ENCODE data around the gene CLCF1. TPM values are rescaled to one million over a fixed set of nuclear protein-coding genes. Genes with fewer than 3 reads are reported as not detected.

CLCF1 gene
- total and polyA plus RNA-seq, 10 of the 15 experiments (the other 5 are each of a cell fraction or from before 2014, with no cell fraction given) = 0.16 to 2.1 (median 0.63) TPM; not detected in 1

DNA sequence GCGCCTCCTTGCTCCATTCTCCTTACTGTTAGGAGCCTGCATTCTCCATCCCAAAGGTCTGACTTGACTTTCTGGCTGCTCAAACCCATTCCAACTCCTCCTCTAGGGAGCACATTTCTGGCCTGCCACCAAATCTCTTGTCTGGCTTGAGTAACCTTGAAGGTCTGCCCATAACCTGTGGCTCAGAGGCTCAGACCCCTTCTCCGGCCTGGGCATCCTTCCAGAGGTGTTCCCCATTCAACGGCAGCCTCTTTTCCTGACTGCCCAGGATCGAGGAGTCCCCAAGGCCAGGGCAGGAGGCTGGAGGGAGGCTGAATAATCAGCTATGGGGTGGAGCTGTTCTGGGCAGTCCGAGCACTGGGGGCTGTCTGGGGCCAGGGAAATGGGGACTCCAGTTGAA, 20.6 kb upstream of the CLCF1 start:
- no peaks in the 10 kb centered on the region for H3K9me3 ChIP-seq (replicated peaks; ENCODE audit: control insufficient read depth, insufficient read depth, low read length)
- ChIA-PET CTCF (interaction anchor here (0.8 to 1.8 kb wide), 3 partner anchors 12 to 112 kb away, joined by 3 read pairs; partner anchors contain the start of genes PITPNM1 and PTPRCAP), SMC1A (ENCODE audit: uncharacterized antibody, unreplicated experiment) (interaction anchor here (3.4 kb wide), 1 partner anchor 7 kb away, joined by 17 read pairs; the partner anchor contains the start of gene PPP1CA), RAD21 (ENCODE audit: unreplicated experiment) (no interaction called here), POLR2A (interaction anchor here (1.1 kb wide), 1 partner anchor 91 kb away, joined by 4 read pairs; no protein-coding TSS in a partner anchor)
- H4K20me1 ChIP-seq (ENCODE audit: control insufficient read depth, insufficient read depth) = no peaks in the 10 kb centered on the region; the same call in 1 of the 2 replicates
- intact Hi-C loops (cut with micrococcal nuclease; ENCODE audit: unreplicated experiment) = no loop called here
- H3K27ac ChIP-seq (ENCODE audit: control insufficient read depth, insufficient read depth) = no peak overlapping the region
- no peak overlapping the region for H3K9ac ChIP-seq (ENCODE audit: control insufficient read depth, insufficient read depth, low read length)
- H3K27me3 ChIP-seq (replicated peaks in 1 of 2; ENCODE audit: control insufficient read depth in 2 of 2, insufficient read depth in 2 of 2, low read length in 1 of 2) = no peaks in the 10 kb centered on the region
- no TSS peak for BruUV-seq (replicated peaks)
- H3K36me3 ChIP-seq (ENCODE audit: control insufficient read depth in 2 of 2, insufficient read depth in 2 of 2, low read length in 1 of 2) = peaks cover 18 to 19% of the 10 kb centered on the region in 2 experiments
- no peak overlapping the region for H3K4me3 ChIP-seq
- in situ Hi-C loops (cut with MboI) = no loop called here
- 82% methylated on average over 5 of the region's 5 CpGs for WGBS (ENCODE audit: insufficient coverage, insufficient replicate concordance, low lambda C conversion rate, missing lambda C conversion rate)
- no peak overlapping the region for H3K4me2 ChIP-seq (ENCODE audit: control insufficient read depth, insufficient read depth)
- FAIRE-seq (no peak), ATAC-seq (no peak), DNase-seq (ENCODE audit: low read depth, low spot score) (no peak)
- TF ChIP-seq MXI1 (IDR thresholded peaks at IDR 0.05; ENCODE audit: low read depth, low read length) (no peak), CEBPB (IDR thresholded peaks at IDR 0.05; ENCODE audit: borderline replicate concordance in 1 of 2, low read depth in 2 of 2, low read length in 2 of 2) (no peak), GABPA (IDR thresholded peaks at IDR 0.05; ENCODE audit: low read depth) (no peak), ASH2L (IDR thresholded peaks at IDR 0.05; ENCODE audit: borderline replicate concordance, low read depth) (no peak), ZNF274 (IDR thresholded peaks at IDR 0.05; ENCODE audit: insufficient read depth, insufficient read length) (no peak), EED (IDR thresholded peaks at IDR 0.05; ENCODE audit: low read depth) (no peak), CBFB (IDR thresholded peaks at IDR 0.05; ENCODE audit: low read depth) (no peak), RCOR1 (conservative IDR thresholded peaks at IDR 0.05; ENCODE audit: low read depth, low read length) (no peak), MEF2B (IDR thresholded peaks at IDR 0.05; ENCODE audit: partially characterized antibody, poor library complexity, severe bottlenecking) (no peak), DPF2 (IDR thresholded peaks at IDR 0.05) (no peak), IRF4 (IDR thresholded peaks at IDR 0.05; ENCODE audit: low read depth, low read length) (no peak), SIX5 (IDR thresholded peaks at IDR 0.05; ENCODE audit: low read depth, low read length, severe bottlenecking) (no peak), POLR2A (IDR thresholded peaks at IDR 0.05; ENCODE audit: low read depth, low read length) (no peak)
- TF ChIP-seq, protein P1, sequence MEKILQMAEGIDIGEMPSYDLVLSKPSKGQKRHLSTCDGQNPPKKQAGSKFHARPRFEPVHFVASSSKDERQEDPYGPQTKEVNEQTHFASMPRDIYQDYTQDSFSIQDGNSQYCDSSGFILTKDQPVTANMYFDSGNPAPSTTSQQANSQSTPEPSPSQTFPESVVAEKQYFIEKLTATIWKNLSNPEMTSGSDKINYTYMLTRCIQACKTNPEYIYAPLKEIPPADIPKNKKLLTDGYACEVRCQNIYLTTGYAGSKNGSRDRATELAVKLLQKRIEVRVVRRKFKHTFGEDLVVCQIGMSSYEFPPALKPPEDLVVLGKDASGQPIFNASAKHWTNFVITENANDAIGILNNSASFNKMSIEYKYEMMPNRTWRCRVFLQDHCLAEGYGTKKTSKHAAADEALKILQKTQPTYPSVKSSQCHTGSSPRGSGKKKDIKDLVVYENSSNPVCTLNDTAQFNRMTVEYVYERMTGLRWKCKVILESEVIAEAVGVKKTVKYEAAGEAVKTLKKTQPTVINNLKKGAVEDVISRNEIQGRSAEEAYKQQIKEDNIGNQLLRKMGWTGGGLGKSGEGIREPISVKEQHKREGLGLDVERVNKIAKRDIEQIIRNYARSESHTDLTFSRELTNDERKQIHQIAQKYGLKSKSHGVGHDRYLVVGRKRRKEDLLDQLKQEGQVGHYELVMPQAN (conservative IDR thresholded peaks at IDR 0.05) = no peak
- peaks cover 26% of the 10 kb centered on the region for H3K79me2 ChIP-seq (ENCODE audit: control insufficient read depth, insufficient read depth, low read length)
- no peak overlapping the region for H2AFZ ChIP-seq (ENCODE audit: control insufficient read depth, low read depth, low read length)
- H3K4me1 ChIP-seq (ENCODE audit: control insufficient read depth, insufficient read depth, low read length) = peaks cover 10% of the 10 kb centered on the region
